GM23338 (cell line): ENCODE measurements around the gene FXN. TPM values are rescaled to one million over a fixed set of nuclear protein-coding genes. Genes with fewer than 3 reads are reported as not detected.

Experiments used
- ATAC-seq: fragments of 200-7000 bp; cut with Tn5 transposase; 3 replicates; pipeline ENCODE4 v1.9.1; 2020
- DNase-seq: peaks from one replicate; pipeline ENCODE4 v3.0.0-alpha.2; 2015; ENCODE audit warnings: low spot score
- H2AFZ ChIP-seq: fragments of 200-600 bp; sonication (generic); 2 replicates; pipeline ENCODE4 v1.8.0; 2016; ENCODE audit warnings: antibody characterized with exemption, mild to moderate bottlenecking, moderate library complexity
- H3F3A ChIP-seq: fragments of 200-600 bp; sonication (generic); replicated peaks from 2 replicates; pipeline ENCODE4 v1.8.0; 2017; ENCODE audit warnings: antibody characterized with exemption, mixed run types, low read depth
- H3K27ac ChIP-seq: fragments of 200-600 bp; sonication (generic); 2 replicates; pipeline ENCODE4 v1.6.1; 2016; ENCODE audit warnings: low read depth
- H3K27me3 ChIP-seq: fragments of 200-600 bp; sonication (generic); 2 replicates; pipeline ENCODE4 v1.8.0; 2016; ENCODE audit warnings: mild to moderate bottlenecking, mixed run types, moderate library complexity; ENCODE audit not compliant: insufficient read depth
- H3K36me3 ChIP-seq: fragments of 200-600 bp; sonication (generic); 2 replicates; pipeline ENCODE4 v1.8.0; 2016; ENCODE audit warnings: mild to moderate bottlenecking; ENCODE audit not compliant: insufficient read depth
- H3K4me1 ChIP-seq: fragments of 200-600 bp; sonication (generic); 2 replicates; pipeline ENCODE4 v1.8.0; 2016; ENCODE audit warnings: mild to moderate bottlenecking, moderate library complexity; ENCODE audit not compliant: insufficient read depth
- H3K4me2 ChIP-seq: fragments of 200-600 bp; sonication (generic); 2 replicates; pipeline ENCODE4 v1.7.1; 2017; ENCODE audit warnings: mixed run types
- H3K4me3 ChIP-seq: fragments of 200-600 bp; sonication (generic); 2 replicates; pipeline ENCODE4 v1.6.1; 2016; ENCODE audit warnings: mixed run types
- H3K79me2 ChIP-seq: fragments of 200-600 bp; sonication (generic); replicated peaks from 2 replicates; pipeline ENCODE4 v1.8.0; 2017; ENCODE audit warnings: mild to moderate bottlenecking; ENCODE audit not compliant: insufficient read depth
- H3K9me2 ChIP-seq: fragments of 200-600 bp; sonication (generic); 2 replicates; pipeline ENCODE4 v1.8.0; 2017; ENCODE audit not compliant: insufficient read depth
- H4K20me1 ChIP-seq: fragments of 200-600 bp; sonication (generic); replicated peaks from 2 replicates; pipeline ENCODE4 v1.8.0; 2017; ENCODE audit warnings: mild to moderate bottlenecking; ENCODE audit not compliant: insufficient read depth
- H3K27ac Mint-ChIP-seq: 2 replicates; pipeline ENCODE4 v1.8.0; 2020; ENCODE audit warnings: inconsistent platforms, mild to moderate bottlenecking, moderate library complexity, mixed read lengths
- H3K27me3 Mint-ChIP-seq: 3 replicates; pipeline ENCODE4 v1.8.0; 2022; ENCODE audit warnings: low read depth, mild to moderate bottlenecking, moderate library complexity, mixed read lengths, inconsistent platforms; ENCODE audit not compliant: insufficient read depth, poor library complexity
- H3K36me3 Mint-ChIP-seq: 3 replicates; pipeline ENCODE4 v1.8.0; 2021; ENCODE audit warnings: low read depth, mild to moderate bottlenecking, inconsistent platforms, moderate library complexity, mixed read lengths
- H3K4me1 Mint-ChIP-seq: 3 replicates; pipeline ENCODE4 v1.8.0; 2020; ENCODE audit warnings: mild to moderate bottlenecking, inconsistent platforms, mixed read lengths
- H3K4me3 Mint-ChIP-seq: 3 replicates; pipeline ENCODE4 v1.8.0; 2021; ENCODE audit warnings: moderate library complexity, mild to moderate bottlenecking, inconsistent platforms, mixed read lengths
- H3K9me3 Mint-ChIP-seq: 3 replicates; pipeline ENCODE4 v1.8.0; 2020; ENCODE audit warnings: moderate library complexity, mild to moderate bottlenecking, inconsistent platforms, mixed read lengths
- CREB1 ChIP-seq: fragments of 250-450 bp; sonication (Bioruptor Pico); IDR thresholded peaks from 2 replicates; pipeline ENCODE4 v1.5.0; 2020; ENCODE audit warnings: low read depth, mild to moderate bottlenecking, moderate library complexity
- EZH2 ChIP-seq: fragments of 200-600 bp; sonication (generic); IDR thresholded peaks from one replicate; pipeline ENCODE4 v1.8.0; 2017; ENCODE audit warnings: antibody characterized with exemption, mild to moderate bottlenecking, low read depth; ENCODE audit not compliant: unreplicated experiment
- EZH2phosphoT487 ChIP-seq: fragments of 200-600 bp; sonication (generic); IDR thresholded peaks from one replicate; pipeline ENCODE4 v1.8.1; 2018; ENCODE audit warnings: antibody characterized with exemption; ENCODE audit not compliant: unreplicated experiment
- JUNB ChIP-seq: IDR thresholded peaks from one replicate; pipeline ENCODE4 v1.6.1; 2016; ENCODE audit warnings: antibody characterized with exemption; ENCODE audit not compliant: unreplicated experiment
- NANOG ChIP-seq: IDR thresholded peaks from 2 replicates; pipeline ENCODE4 v1.6.1; 2016; ENCODE audit warnings: antibody characterized with exemption, borderline replicate concordance
- POLR2AphosphoS5 ChIP-seq: IDR thresholded peaks from 2 replicates; pipeline ENCODE4 v1.6.1; 2016; ENCODE audit warnings: antibody characterized with exemption, low read depth
- REST ChIP-seq: IDR thresholded peaks from one replicate; pipeline ENCODE4 v1.6.1; 2018; ENCODE audit warnings: antibody characterized with exemption; ENCODE audit not compliant: unreplicated experiment
- STAT1 ChIP-seq: IDR thresholded peaks from one replicate; pipeline ENCODE4 v1.6.1; 2016; ENCODE audit warnings: antibody characterized with exemption; ENCODE audit not compliant: unreplicated experiment
- ZNF114 ChIP-seq: fragments of 250-450 bp; sonication (Bioruptor Pico); IDR thresholded peaks from 2 replicates; pipeline ENCODE4 v1.5.0; 2020; ENCODE audit warnings: mild to moderate bottlenecking, moderate library complexity
- ZNF331 ChIP-seq: fragments of 250-450 bp; sonication (Bioruptor Pico); IDR thresholded peaks from 2 replicates; pipeline ENCODE4 v1.5.0; 2020; ENCODE audit warnings: low read depth, mild to moderate bottlenecking, moderate library complexity
- ZNF462 ChIP-seq: fragments of 250-450 bp; sonication (Bioruptor Pico); IDR thresholded peaks from 2 replicates; pipeline ENCODE4 v1.5.0; 2020; ENCODE audit warnings: mild to moderate bottlenecking, moderate library complexity
- polyA plus RNA-seq: library from polyadenylated mRNA; unstranded; fragments of >200 nt; fragmentation: Nextera tagmentation; extraction: Ambion mirVana; gene quantifications from 2 replicates; pipeline ENCODE4 v1.2.1, GENCODE V29; 2016
- total RNA-seq: library from RNA; depleted of rRNA; stranded (reverse); fragments of >200 nt; shearing (Covaris generic); gene quantifications from 2 replicates; pipeline ENCODE4 v1.2.3, GENCODE V29; 2014
- TF ChIP-seq, protein P1 (sequence below): IDR thresholded peaks from 2 replicates; pipeline ENCODE4 v1.6.1; 2016; ENCODE audit warnings: antibody characterized with exemption
- TF ChIP-seq, protein P2 (sequence below), 2 experiments: fragments of 200-600 bp in 1 of 2; sonication (generic) in 1 of 2; conservative IDR thresholded peaks; 2 replicates each; pipeline versions ENCODE4 v1.5.1 to v1.6.1; 2016 to 2017; ENCODE audit warnings: antibody characterized with exemption in 2 of 2, low read depth in 2 of 2, mild to moderate bottlenecking in 2 of 2, moderate library complexity in 1 of 2

The FXN gene
- total and polyA plus RNA-seq, 2 experiments from 2014 or later = 26.1 to 66.4 TPM

GRCh38 chr9:69001921-69002320 lies 33.6 kb upstream of the FXN start:
- Histone ChIP-seq H3K27me3 (no peaks in the 10 kb centered on the region), H3K79me2 (no peaks in the 10 kb centered on the region), H3K4me3 (no peak overlapping the region), H3K9me2 (no peaks in the 10 kb centered on the region), H2AFZ (no peak overlapping the region), H3K27ac (no peak overlapping the region), H3F3A (no peaks in the 10 kb centered on the region), H3K36me3 (no peaks in the 10 kb centered on the region), H4K20me1 (no peaks in the 10 kb centered on the region), H3K4me1 (peaks cover 16% of the 10 kb centered on the region), H3K4me2 (no peak overlapping the region)
- no peak for DNase-seq
- H3K4me3 Mint-ChIP-seq = no peak overlapping the region
- H3K9me3 Mint-ChIP-seq = no peaks in the 10 kb centered on the region
- ATAC-seq = no peak
- H3K27ac Mint-ChIP-seq = no peak overlapping the region
- no peaks in the 10 kb centered on the region for H3K36me3 Mint-ChIP-seq
- no peaks in the 10 kb centered on the region for H3K27me3 Mint-ChIP-seq
- peaks cover 27% of the 10 kb centered on the region for H3K4me1 Mint-ChIP-seq
- TF ChIP-seq NANOG = no peak
- TF ChIP-seq, protein P1, sequence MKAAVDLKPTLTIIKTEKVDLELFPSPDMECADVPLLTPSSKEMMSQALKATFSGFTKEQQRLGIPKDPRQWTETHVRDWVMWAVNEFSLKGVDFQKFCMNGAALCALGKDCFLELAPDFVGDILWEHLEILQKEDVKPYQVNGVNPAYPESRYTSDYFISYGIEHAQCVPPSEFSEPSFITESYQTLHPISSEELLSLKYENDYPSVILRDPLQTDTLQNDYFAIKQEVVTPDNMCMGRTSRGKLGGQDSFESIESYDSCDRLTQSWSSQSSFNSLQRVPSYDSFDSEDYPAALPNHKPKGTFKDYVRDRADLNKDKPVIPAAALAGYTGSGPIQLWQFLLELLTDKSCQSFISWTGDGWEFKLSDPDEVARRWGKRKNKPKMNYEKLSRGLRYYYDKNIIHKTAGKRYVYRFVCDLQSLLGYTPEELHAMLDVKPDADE = no peak
- no peak for TF ChIP-seq ZNF462 (CRISPR knock-in tag)
- TF ChIP-seq, protein P2, sequence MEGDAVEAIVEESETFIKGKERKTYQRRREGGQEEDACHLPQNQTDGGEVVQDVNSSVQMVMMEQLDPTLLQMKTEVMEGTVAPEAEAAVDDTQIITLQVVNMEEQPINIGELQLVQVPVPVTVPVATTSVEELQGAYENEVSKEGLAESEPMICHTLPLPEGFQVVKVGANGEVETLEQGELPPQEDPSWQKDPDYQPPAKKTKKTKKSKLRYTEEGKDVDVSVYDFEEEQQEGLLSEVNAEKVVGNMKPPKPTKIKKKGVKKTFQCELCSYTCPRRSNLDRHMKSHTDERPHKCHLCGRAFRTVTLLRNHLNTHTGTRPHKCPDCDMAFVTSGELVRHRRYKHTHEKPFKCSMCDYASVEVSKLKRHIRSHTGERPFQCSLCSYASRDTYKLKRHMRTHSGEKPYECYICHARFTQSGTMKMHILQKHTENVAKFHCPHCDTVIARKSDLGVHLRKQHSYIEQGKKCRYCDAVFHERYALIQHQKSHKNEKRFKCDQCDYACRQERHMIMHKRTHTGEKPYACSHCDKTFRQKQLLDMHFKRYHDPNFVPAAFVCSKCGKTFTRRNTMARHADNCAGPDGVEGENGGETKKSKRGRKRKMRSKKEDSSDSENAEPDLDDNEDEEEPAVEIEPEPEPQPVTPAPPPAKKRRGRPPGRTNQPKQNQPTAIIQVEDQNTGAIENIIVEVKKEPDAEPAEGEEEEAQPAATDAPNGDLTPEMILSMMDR (conservative IDR thresholded peaks at IDR 0.05; ENCODE audit: low read depth in 2 of 2) = no peak
- TF ChIP-seq ZNF331 (CRISPR knock-in tag) = no peak
- no peak for TF ChIP-seq ZNF114 (CRISPR knock-in tag)
- TF ChIP-seq CREB1 = no peak
- TF ChIP-seq STAT1 = no peak
- no peak for TF ChIP-seq POLR2AphosphoS5
- TF ChIP-seq REST = no peak
- TF ChIP-seq EZH2 = no peak
- TF ChIP-seq JUNB = no peak
- no peak for TF ChIP-seq EZH2phosphoT487
